NCI-H82 treated with DMSO at 0.1 percent for 48 hours (cell line): ENCODE results near the gene FANK1.

Experiments used
- DNase-seq: peaks from one replicate; lab custom pipeline; 2025; ENCODE audit not compliant: unreplicated experiment; lab: John Stamatoyannopoulos, UW

The FANK1 gene

DNA sequence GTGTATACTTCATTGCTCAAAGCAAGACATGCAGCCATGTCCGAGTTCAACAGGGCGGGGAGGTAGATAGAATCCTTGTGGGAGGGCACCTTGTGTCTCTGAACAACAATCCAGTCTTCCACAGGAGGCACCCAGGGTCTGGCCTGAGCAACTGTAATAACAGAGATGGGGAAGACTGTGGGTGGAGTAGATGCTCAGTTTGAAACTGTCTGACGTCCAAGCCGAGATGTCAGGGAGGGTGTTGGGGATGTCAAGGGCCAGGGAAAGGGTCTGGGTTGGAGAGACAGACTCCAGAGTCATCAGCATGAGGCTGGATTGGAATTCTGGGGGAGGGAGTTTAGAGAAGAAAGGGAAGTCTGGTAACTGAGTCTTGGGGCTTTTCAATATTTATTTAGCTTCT, 88.0 kb downstream of the FANK1 start:
- DNase-seq: no peak

DNA sequence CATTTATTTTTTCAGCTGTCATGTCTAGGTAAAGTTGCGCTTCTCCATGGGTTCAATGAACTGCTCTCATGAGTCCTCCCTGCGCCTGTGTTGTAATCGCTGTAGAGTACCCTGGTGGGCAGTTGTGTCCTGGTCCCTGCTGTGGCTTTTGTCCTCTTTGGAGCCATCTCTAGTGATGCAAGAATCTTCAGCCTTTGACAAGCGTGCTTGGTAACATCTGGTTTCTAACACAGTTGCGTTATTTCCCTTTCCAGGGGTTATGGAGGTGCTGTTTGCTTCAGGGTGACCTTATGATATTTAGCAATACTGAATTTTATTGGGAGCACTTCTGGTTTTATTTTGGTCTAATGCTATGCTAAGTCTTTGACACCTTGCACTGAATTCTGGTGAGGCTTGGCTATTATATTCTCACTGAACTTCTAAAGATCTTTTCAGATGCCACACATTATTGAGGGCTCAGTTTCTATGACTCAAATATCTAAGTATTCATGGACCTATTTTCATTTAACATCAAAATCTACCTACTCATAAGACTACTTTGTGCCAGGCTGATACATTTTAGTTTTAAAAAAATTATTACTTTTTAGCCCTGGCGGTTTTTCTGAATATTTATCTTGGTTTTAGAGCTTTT, 88.6 kb downstream of the FANK1 start:
- DNase-seq: no peak

DNA sequence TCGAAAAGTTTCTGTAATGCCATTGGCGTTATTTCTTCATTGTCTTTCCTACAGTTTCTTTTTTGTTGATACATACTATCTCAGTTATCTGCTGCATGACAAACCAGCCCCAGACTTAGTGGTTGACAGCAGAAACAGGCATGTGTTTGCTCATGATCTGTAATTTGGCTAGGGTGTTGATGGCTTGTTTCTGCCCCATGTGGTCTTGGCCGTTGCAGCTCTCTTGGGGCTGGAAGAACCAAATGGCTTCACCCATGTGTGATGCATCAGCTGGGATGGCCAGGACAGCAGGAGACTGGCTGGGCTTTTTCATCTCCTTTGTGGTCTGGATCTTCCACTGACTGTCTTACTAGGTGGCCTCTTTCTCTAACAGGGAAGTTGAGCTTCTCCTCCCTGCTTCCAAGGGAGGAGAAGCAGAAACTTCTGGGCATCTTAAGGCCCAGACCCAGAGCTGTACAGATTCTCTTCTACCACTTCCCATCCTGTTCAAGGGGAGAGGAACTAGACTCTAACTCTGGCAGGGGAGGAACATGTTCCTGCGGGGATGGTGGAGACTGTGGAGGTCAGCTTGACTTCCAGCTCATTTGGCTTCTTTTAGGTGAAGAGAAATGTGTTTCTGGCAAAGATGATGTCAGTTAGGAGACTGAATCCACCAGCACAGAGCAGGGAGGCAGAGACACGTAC, 89.3 kb downstream of the FANK1 start:
- no peak for DNase-seq

DNA sequence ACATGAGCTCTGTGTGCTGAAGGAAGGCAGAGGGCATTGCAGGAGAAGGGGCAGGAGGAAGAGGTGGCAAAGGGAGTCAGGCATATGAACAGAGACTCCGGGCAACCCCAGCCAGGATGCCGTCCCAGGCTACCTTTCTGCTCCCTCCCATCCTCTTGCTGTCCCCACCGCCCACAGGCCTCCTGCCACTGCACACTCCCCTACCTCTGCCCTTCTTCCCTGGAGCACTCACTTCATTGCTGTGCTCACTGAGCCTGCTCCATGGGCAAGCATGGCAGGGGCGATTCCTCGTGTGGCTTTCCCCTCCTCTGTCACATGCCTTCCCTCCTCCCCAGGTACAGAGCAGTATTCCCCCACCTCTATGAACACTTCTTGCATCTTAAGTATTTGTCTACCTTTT, 93.4 kb downstream of the FANK1 start:
- no peak for DNase-seq

DNA sequence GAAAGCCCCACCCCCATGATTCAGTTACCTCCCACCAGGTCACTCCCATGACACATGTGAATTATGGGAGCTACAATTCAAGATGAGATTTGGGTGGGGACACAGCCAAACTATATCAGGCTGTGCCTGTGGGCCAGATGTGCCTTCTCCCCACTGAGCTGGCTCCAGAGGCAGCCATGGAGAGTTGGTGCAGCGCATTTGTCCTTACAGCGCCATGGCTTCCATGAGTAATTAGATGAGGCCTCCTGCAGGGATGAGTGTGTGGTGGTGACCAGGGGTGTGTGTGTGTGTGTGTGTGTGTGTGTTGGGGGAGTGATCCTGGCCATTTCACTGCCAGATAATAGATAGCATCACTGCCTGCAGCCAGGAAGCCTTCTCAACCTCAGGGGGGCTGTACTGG, 94.6 kb downstream of the FANK1 start:
- DNase-seq: no peak

DNA sequence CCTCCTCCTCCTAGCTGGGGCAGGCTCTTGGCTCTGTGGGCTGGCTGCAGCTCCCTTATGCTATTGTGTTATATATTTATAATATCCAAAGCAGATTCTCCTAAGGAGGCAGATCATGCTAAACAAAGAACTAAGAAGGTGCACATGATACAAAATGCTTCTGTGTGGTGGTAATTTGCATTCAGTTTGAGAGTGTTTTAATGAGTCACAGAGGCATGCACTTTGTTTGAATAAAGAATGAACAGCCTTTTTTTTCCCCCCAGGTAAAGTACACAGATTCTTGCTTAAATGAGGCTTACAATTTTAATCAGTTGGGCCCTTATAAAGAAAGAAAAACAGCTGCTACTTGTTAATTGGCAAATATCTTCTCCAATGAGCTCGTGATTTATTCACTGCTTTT, 95.0 kb downstream of the FANK1 start:
- DNase-seq: no peak

DNA sequence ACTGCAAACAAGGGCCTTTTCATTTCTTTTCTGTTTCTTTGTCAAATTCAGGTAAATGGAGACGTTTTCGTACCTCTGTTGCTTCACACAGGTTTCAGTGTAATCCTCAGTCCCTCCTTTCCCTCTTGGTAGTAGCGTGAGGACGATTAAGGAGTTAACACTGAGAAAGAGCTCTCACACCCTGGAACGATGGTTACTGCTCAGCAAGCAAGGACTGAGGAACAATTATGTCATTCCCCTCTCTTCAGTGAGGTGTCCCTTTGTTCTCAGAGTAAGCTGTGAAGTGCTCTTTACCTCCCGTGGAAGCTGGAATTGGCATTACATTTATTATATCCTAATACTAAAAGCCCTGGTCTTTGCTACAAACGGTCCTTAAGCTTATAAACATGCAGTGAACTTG, 95.9 kb downstream of the FANK1 start:
- no peak for DNase-seq

DNA sequence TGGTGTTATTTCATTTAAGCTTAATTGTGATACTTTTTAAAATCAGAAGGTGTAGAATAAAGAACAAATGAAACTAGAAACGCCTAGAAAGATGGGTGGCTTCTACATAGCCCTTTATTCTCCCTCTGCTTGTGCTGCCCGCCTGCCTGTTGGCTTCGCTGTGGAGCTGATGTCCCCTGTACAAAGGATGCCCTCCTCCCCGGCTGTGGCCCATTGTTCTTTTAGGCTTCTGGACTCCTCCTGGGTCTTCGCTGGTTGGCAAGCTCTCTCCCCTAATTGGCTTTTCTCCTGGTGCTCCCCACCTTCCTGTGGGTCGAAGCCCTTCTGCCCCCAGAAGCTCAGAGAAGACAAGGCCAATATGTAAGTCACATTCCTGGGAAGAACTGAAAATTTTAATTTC, 98.2 kb downstream of the FANK1 start:
- no peak for DNase-seq

DNA sequence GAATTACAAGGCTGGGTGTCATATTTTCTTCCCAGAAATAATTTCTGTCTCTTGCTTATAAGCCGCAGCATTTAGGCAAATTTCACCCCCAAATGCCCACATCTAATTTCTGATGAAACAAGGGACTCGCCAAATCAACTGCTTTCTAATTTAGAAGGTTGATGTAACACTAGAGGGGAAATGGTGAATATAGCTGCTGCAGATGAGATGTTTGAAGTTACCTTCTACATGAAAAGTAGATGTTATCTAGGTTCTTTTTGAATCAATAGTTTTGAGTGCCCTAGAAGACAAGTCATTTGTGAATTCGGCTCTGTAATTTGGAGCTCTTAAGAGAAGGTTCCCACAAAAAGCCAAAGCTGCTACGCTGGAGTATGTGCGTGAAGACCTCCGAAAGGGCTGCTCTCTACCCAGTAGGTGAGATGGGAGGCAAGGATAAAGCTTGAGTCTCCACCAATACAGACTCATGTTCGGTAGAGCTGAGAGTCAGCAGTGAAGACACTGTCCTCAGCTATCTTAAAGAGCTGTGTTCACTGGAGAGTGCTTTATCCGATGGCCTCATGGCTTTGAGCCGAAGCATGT, 99.5 kb downstream of the FANK1 start:
- no peak for DNase-seq

DNA sequence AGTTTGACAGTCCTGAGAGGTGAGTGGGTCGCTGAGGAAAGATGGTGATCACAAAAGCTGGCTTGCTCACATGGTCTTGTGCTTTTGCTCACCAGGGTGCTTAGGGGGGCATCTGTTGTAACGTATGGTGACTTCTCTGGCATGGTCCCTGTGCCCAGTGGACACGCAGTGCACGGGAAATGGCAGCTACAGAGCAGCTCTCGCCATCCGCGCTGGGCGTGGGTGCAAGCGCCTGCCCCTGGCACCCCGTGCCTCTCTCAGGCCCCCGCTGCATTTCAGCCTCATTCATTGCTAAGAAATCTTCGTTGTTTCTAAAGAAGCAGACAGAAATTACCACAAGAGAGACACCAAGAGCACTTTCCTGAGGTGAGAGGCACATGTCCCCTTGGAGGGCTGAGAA, 101.2 kb downstream of the FANK1 start:
- no peak for DNase-seq

DNA sequence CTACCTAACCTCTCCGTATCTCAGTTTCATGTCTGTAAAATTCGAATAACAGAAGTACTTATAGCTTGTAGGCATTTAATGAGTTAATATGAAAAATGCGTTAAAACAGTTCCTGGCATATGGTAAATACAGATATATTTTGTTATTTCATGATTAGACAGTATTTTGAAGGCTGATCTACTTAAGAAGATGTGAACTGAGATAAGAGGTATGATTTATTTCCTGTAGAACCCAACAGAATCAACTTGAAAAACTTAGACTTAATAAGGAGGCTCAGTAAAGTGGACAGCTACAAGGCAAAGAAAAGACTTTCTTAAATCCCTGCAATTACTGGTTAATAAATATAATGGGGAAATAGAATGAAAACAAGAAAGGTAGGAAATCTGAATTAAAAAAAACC, 103.3 kb downstream of the FANK1 start:
- no peak for DNase-seq

DNA sequence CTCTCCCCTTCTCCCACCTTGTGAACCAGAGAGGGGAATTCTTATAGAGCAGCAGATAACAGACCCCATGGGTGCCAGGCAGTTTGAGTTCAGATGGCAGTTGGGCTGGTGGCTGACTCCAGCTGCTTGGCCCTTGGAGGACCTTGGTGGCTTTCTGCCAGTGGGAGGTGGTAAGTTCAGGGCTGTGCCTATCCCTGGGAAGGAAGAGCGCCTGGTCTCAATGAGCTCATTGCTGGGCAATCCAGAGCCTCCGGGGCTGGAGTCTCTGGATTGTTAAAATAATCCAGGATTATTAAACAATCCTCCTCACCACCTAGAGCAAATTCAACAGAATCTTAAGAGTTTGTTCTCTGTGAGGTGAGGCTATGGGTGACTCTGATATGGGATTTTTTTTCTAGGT, 105.2 kb downstream of the FANK1 start:
- DNase-seq: no peak

DNA sequence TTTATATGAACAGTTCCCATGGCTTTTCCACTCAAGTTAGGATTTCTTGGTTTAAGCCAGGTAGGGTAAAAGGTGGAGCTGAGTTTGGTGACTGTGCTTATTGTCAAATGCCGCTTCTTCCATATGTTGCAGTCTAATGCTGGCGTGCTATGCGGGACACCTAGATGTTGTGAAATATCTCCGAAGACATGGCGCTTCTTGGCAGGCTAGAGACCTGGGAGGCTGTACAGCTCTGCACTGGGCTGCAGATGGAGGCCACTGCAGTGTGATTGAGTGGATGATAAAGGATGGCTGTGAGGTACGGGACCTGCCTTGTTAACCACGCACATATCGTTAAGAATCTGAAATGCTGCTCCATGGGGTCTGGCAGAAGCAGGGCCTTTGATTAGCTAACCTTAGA, 108.4 kb downstream of the FANK1 start:
- no peak for DNase-seq

DNA sequence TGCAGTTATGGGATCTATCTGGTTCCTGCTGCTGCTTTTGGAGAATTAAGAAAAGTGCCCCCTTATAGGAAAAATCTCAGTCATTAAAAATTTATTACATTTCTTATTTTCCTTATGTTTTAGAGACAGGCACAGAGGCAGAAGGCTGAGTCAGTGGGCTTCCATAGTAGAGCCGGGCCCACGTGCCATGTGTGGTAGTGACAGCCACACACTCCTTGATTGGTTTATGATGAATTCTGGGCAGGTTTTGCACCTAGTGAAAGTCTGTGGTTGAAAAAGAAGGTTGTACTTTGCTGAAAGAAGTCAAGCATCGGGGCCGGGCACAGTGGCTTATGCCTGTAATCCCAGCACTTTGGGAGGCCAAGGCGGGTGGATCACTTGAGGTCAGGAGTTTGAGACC, 109.9 kb downstream of the FANK1 start:
- no peak for DNase-seq

DNA sequence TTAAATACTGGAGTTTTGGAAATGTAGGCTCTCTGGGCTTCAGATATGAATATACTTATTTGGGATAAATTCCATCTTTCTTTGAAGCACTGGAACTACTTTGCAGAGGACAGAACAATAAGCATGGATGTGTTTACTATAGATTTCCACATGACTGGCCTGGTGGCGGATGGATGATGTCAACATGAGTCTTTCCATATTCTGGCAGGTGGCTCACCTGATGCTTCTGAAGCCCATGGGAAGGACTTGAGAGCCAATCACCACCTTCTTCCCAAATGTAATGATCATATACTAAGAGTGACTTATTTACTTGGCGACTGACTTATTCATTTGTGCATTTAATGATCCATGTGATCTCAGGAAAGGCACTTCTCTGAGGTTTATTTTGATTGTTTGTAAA, 110.5 kb downstream of the FANK1 start:
- no peak for DNase-seq

DNA sequence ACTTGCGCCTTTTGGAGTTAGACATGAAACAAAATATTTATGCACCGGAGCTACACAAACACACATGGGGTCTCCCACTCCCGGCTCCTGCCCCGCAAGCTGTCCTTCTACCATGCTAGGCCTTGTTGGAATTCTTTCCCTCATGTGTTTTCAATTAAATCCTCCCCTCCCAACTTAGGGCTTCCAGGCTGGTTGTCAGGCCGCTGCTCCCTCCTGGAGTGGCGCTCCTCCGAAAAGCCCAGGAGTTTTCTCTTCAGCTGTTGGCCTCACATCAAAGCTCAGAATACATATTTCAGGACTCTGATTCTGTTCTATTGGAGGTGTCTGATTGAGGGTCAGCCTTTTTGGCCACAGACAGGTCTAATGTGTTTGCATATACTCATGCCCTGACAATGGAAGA, 113.3 kb downstream of the FANK1 start:
- DNase-seq: no peak

DNA sequence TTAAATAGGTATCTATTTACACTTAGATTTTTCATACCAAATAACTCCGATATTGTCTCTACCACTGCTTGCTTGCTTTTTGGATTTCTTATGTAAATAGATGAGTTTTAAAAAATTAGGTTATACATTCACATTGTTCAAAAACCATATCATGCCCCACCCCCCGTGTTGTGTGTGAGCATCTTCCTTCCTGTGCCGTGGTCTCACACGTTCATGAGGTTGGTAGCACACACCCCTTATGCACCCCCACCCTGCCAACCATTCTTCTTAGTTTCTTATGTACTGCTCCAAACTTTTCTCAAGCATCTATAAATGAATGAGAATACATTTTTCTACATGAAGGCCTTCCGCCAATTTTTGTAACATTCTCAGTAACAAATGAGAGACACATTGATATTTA, 115.6 kb downstream of the FANK1 start:
- no peak for DNase-seq

DNA sequence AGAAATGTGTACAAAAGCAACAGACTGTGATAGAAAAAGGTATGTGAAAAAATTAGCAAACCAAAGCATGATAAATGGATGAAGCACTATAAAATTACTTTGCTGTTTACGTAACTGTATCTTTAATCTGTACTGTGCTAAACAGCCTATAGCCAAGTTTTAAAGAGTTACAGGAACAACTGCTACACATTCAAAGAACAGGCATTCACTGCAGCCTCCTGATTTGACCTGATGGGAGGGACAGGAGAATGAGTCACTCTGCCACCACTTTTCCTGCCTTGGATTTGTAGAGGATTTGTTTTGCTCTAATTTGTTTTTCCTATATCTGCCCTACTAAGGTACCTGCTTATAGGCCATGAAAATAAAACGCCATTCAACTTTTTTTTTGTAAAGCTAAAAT, 116.1 kb downstream of the FANK1 start:
- DNase-seq: no peak

DNA sequence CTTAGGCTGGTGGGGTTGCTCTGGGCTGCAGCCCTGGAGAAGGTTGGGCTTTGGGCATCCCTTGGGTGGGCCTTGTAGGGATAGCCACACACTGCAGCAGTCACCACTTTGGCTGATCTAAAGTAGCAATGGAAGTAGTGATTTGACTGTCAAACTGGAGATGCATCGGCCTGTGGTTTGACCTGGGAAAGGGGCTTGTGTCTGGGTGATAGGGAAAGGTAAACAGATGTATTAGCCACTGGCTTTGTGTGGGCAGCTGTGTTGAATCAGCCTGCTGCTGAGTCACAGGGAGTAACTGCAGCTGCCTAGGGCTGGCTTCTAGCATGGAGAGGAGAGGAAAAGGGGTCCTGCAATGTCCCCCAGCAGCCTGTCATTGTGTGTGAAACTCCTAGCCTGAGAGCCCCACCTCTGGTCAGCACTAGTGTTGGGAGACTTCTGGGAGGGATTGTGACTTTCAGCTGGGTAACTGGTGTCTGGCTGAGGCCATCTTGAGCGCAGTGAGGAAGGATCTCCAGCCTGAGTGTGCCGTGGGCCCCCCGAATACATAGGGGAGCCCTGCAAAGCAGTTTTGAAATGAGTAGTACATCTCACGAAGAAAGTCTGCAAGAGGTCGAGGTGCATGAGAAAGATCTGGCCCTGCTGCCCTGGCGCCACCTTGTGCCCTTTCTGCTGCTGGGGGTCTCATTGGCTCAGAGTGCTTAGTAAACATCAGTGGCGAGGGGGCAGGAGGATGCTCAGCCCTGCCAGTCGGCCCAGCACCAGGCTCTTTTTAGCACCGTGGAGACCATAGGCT, 117.3 kb downstream of the FANK1 start:
- DNase-seq: no peak

DNA sequence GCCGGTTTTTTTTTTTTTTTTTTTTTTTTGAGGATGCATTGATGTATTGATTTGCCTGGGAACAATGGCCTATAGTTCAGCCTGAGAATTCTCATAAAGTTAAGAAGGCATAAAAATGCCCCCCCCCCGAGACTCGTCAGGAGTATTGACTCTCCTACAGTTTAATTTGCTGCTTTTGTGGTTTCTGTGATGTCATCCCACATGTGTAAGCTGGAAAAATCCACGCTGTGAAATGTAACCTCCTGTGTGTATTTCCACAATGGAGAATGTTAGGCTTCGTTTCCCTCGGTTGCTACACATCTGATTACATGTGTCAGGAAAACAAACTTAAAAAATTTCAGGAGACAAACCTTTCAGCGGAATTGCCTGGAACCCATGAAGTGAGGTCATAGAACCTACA, 117.9 kb downstream of the FANK1 start:
- no peak for DNase-seq

DNA sequence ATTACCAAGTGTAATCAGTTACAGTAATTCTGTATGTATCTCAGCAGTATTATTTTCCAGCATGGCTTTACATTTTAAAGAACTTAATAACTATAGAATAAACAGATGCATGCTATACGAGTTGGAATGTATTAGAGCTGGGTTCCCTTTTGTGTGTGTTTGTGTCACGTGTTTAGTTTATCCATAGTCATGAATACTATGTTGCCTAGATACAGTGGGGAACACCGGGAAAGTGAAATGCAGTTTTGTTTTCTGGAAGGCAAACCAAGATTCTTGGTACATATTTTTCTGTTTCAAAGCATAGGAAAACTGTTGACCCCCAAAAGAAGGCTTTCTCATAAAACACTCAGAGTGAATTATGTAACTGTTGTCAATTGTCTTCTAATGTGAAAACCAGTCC, 119.0 kb downstream of the FANK1 start:
- no peak for DNase-seq

DNA sequence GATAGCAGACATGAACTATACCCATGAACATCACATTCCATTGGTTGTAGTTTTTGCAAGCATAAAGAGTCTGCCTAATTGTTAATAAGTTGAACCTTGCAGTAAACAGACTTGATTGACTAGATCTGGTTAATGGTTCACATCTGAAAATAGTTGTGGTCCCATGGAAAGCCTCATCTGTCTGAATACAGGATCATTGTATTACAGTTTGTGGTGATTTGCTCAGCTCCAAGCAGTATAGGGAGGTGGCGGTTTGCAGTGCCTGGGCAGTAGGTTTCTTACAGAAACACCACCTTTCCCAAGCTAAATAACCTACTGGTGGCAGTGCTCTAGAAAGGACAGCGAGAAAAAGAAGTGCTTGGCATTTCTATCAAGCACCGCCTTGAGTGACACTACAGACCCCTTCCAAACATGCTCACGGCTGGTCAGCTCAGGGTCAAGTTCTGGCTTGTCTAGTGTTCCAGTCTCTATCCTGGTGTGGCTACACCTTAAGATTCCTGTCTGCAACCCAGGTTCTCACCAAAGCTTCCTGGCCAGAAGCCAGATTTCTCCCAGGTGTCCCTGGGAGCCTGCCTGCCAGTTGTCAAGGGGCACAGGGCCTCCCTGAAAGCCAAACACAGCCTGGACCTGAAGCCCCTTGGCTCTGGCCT, 119.9 kb downstream of the FANK1 start:
- DNase-seq: no peak
